Right ventricle myocardium inferior (tissue), 1 donor: Measurements from ENCODE around the gene PCK1. TPM values are rescaled to one million over a fixed set of nuclear protein-coding genes. Genes with fewer than 3 reads are reported as not detected.

Experiments
- ATAC-seq: fragments of 200-7000 bp; cut with Tn5 transposase; one replicate; pipeline ENCODE4 v1.9.1; 2020; ENCODE audit warnings: mild to moderate bottlenecking, moderate library complexity
- DNase-seq: peaks from one replicate; pipeline ENCODE4 v3.0.0; 2021; ENCODE audit errors: missing footprints
- intact Hi-C: fragments of 100-400 bp; cut with DNase I; formaldehyde crosslinking; loops from one replicate; pipeline ENCODE4 v1.11.0; 2022
- total RNA-seq: library from RNA; stranded (reverse); fragmentation: NEBNext Ultra II Directional; extraction: Animal tissue kit (Norgen Biotek cat#: 25700); gene quantifications from one replicate; pipeline ENCODE4 v1.2.1, GENCODE V29; 2021
- donor health status: DM: no; HTN: yes; CAD: no; lungs with severe emphysema.

PCK1 gene
- total RNA-seq, 1 donor from 2014 or later: 4.4 TPM

DNA sequence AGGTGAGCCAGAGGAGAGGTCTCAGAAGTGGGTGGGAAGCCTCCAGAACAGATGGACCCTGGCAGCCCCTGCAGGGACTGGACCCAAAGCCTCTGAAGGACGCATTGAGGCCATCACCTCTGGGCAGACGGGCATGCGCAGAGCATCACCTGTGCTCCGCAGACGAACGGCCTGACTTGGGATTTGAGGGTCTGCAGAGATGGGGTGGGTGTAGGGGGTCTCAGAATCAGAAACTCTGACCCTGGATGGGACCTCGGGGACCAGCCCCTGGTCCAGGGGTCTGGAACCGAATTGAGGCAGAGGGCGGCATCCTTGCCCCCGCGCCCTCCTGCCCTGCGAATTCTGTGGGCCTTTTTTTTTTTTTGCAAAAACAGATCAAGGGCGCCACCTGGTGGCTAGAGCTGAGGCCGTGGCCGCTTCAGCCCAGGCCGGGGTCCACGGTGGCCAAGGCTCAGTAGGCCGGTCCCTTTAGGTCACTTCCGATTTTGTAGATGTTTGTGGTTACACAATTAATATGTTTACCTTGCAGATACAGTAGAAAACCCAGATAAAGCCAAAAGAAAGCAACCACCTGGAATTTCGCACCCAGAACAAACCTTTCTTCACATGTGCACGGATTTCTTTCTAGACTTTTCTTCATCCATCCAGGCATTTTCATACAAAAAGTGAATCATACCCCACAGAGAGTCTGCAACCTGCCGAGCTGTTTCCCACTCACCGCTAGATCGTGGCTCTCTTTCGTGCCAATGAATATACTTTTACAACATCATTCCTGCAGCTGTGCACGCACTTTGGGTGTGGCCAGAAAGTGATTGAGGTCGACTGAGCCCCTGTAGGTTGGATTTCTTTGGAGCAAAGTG lies 33.4 kb downstream of the PCK1 start:
- no peak for ATAC-seq
- intact Hi-C loops: loop anchor here (1.0 to 10.0 kb wide), 3 partner anchors 80 to 580 kb away; no protein-coding TSS in a partner anchor

DNA sequence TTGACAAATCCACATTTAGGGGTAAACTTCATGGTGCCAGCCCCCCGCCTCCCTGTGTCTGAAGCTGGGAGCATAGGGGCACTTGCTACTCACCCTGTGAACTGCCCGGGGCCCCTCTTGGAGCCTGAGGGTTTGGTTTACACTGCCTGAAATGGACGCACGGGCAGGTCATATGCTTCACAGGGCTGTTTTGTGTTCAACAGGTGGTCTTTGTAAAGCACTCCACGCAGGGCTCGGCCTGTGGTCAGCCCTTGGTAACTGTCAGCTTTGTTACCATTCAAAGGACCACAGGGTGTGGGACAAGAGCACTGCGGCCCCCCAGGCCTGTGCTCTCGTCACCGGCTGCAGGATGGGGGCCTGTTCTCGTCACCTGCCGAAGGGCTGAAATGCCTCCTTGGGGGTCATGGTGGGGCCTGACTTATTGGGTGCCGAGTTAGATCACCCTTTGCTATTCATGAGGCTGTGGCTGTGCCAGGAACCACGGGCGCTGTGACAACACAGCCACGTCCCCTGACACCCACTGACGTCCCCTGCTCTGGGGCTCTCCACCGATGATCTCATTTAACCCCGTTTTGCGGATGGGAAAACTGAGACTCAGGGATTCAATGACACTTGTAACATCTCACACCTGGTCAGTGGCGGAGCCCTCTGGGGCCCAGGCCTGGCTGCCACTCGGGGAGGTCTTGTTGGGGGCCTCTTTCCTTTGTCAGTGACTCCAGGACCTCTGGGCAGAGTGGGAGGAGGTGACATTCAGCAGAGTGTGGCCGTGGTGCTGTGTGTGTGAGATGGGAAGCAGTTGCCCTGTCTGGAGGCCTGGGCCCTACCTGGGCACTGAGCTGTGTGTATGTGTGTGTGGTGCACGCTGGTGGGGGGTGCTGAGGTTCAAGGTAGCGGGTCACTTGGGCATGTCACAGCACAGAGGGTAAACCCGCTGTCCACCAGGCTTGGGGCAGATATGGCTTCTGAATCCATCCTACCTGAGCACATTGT lies 34.4 kb downstream of the PCK1 start:
- no peak for ATAC-seq
- no peak for DNase-seq
- intact Hi-C loops: loop anchor here (5.0 to 10.0 kb wide), 3 partner anchors 221 to 579 kb away; no protein-coding TSS in a partner anchor

More for the DNA sequence above, 33.4 kb downstream of the PCK1 start:
- no peak for DNase-seq

DNA sequence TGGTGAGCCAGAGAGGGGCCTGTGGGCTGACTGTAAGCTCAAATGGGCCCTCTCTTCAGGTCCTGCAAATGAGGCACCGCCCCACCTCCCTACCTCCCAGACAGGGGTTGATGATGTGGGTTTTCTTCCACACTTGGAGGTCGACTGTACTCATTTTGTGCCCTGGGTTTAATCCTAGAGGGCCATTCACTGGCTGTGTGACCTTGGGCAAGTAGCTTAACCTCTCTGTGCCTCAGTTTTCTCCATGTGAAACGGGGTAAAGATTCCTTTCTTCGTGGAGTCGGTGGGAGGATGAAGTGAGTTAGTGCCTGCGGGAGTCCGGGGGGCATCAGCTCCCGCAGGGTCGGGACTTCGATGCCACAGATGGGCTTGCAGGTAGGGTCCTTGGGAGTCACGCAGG lies 35.4 kb downstream of the PCK1 start:
- ATAC-seq: no peak
- no peak for DNase-seq
- intact Hi-C loops: loop anchor here (5.0 to 10.0 kb wide), 3 partner anchors 222 to 578 kb away; no protein-coding TSS in a partner anchor

DNA sequence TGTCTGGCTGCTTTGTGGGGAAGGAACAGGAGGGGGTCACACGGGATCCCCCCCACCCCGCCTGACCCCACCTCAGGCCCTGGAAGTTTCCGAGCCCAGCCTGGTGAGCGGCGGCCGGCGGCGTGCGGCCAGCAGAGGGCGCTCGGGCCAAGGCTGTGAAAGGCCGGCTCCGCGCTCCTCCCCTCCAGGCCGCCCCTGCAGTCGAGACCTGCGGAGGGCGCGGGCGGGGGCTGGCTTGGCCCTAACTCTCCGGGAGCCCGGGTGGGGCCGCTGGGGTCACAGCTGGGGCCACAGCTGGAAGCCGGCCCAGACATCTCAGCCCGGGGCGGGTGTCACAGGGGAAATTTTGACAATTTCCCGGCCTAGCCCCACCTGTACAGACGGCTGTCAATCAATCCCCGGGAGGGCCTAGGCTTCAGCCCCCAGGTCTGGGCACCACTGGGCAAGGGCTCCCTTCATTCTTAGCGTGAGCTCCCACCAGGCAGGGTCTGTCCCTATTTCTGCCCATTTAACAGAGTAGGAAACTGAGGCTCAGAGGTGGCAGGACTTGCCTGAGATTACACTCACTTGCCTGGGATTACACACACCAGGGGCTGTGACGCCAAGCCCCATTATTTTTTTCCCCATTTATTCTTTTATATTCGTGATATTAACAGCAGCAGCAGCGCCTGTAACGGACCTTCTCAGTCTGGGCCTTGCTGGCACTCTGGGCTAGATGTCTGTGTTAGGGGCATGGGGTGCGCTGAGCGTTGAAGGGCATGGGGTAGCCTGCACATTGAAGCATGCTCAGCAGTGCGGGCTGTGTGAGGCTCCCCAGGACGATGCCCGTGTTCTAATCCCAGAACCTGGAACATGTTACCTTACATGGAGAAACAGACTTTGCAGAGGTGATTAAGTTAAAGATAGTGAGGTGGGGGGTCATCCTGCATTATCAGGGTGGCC lies 36.4 kb downstream of the PCK1 start:
- peak; percentile 89 for DNase-seq
- intact Hi-C loops: loop anchor here (1.0 to 10.0 kb wide), 4 partner anchors 222 to 612 kb away; no protein-coding TSS in a partner anchor

GRCh38 chr20:57598060-57598459 lies 37.1 kb downstream of the PCK1 start:
- peak; percentile 60 for DNase-seq
- no peak for ATAC-seq
- intact Hi-C loops: loop anchor here (5.0 to 10.0 kb wide), 3 partner anchors 223 to 577 kb away; no protein-coding TSS in a partner anchor

More for the DNA sequence above, 36.4 kb downstream of the PCK1 start:
- peak; percentile 82 for ATAC-seq

DNA sequence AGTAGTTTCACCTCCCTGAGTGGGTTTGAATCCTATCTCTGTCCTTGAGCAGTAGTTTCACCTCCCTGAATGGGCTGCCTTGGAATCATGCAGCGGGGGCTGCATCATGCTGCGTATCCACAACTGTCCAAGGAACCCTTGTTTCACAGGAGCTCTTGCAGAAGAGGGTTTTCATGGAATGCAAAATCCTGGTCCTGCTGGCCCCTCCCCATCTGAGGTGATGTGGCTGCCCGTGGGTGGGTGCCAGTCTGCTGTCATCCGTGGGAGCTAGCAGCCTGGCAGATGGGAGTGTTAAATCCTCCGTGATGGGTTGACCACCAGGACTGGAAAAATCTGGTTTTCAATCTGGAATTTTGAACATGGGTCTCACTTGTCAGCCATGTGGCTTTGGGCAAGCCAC lies 37.6 kb downstream of the PCK1 start:
- ATAC-seq: no peak
- intact Hi-C loops: loop anchor here (5.0 to 10.0 kb wide), 3 partner anchors 224 to 576 kb away; no protein-coding TSS in a partner anchor
- no peak for DNase-seq

GRCh38 chr20:57600320-57601210 lies 39.7 kb downstream of the PCK1 start:
- no peak for DNase-seq
- ATAC-seq: no peak
- intact Hi-C loops: no loop called here

- intact Hi-C loops: no loop called here
- DNase-seq (no peak), ATAC-seq (no peak)
These were observed 40.3 kb downstream of the PCK1 start for GRCh38 chr20:57601211-57601570.

- ATAC-seq: no peak
- DNase-seq: no peak
- intact Hi-C loops: no loop called here
These were observed 40.8 kb downstream of the PCK1 start for GRCh38 chr20:57601737-57602136.

GRCh38 chr20:57603120-57603519 lies 42.2 kb downstream of the PCK1 start:
- ATAC-seq: no peak
- intact Hi-C loops: no loop called here
- DNase-seq: no peak

DNA sequence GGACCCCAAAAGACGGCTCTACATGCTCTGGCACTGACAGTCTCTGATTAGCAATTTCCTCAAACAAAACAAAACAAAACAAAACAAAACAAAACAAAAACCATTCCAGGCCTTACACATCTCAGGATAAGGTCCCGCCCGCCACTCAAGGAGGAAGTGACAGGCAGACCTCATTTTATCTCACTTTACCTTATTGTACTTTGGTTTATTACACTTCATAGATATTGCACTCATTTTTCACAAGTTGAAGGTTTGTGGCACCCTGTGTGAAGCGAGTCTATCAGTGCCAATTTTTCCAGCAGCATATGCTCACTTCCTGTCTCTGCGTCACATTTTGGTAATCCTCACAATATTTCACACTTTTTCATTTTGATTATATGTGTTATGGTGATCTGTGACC lies 44.1 kb downstream of the PCK1 start:
- ATAC-seq: no peak

GRCh38 chr20:57605878-57606277 lies 45.0 kb downstream of the PCK1 start:
- intact Hi-C loops: no loop called here
- DNase-seq (no peak), ATAC-seq (no peak)

More for the DNA sequence above, 44.1 kb downstream of the PCK1 start:
- no peak for DNase-seq
- intact Hi-C loops: no loop called here

DNA sequence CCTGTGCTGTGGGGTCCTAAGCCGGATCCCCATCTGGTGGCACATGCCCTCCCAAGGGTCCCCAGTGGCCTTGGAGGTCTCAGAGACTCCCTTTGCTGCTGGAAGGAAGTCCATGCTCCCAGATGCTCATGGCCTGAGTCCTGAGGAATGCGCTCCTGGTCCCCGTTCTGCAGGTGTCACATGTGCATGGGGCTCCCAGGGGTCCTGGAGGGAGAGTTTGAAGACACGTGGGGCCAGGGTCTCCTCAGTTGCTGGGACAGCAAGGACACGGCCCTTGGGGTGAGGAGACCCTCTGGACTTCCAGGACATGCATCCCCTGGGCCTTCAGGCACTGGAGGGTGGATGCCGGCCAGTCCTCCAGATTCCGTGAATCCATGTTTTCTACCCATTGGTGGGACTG lies 47.6 kb downstream of the PCK1 start:
- DNase-seq (no peak), ATAC-seq (no peak)
- intact Hi-C loops: no loop called here

DNA sequence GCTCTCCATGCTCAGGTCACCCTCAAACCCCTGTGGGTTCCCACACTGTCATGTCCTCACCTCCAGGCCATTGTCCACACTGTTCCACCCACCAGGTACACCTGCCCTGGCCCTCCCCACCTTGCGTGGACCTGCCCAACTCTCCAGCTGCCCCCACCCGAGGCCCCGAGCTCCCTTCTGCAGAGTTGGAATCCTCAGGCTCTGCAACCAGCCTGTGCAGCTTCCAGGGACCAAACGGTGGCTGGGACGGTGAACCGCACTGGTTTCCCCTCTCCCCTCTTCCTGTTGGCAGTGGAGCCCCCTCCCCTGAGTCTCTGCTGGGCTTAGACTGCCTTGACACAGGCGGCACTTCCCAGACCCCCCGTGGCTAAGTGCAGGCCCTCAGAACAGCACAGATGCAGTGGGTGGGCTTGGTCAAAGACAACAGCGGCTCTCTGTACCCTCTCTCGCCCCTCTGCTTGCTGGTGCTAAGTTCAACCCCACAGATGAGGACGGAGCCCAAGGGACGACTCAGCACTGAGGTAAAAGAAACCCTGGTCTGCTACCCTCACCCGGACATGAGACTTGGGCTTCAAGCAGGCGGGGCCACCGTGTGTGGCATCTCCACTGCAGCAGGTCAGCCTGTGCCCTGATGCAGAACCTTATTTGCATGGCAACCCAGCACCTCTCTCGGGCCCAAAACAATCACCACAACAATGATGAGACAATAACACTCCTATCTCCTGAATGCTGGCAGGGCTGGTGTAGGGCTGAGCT lies 48.4 kb downstream of the PCK1 start:
- DNase-seq (no peak), ATAC-seq (no peak)
- intact Hi-C loops: no loop called here

GRCh38 chr20:57609842-57610167 lies 48.9 kb downstream of the PCK1 start:
- intact Hi-C loops: no loop called here
- ATAC-seq (no peak), DNase-seq (no peak)

DNA sequence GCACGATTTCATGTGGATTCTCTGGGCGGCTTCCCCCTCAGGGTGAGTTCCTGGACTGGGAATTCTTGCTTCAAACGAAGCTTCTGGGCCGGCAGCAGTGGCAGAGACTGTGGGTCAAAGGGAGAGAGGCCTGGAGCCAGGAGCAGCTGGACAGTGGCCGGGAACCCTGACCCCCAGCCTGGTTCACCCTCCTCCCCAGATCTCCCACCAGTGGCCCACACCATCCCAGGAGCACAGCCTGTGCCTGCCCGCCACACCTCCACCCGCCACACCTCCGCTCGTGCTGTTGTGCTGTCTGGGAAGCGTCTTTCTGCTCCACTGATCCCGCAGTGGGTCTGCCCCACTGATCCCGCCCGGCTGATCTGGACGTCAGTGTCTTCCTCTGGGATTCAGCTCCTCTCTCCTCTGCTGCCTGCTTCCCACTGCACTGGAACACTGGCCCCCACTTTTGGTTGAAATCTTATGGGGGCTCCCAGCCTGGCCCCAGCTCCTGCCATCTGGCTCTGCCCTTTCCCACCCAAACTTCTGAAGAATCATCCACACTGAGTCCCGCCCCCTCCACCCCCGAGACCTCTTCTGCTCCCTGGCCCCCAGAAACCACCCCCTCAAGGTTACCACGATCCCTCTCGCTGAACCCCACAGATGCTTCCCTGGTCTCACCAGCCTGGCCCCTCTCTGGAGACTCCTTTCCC lies 49.5 kb downstream of the PCK1 start:
- intact Hi-C loops: no loop called here
- no peak for ATAC-seq
- DNase-seq: no peak
